GM23338 (cell line): Measurements from ENCODE around the gene ADGRF4.

Source experiments
- CREB1 ChIP-seq: fragments of 250-450 bp; sonication (Bioruptor Pico); IDR thresholded peaks from 2 replicates; pipeline ENCODE4 v1.5.0; 2020; ENCODE audit warnings: low read depth, mild to moderate bottlenecking, moderate library complexity
- CTCF ChIP-seq, 2 experiments: fragments of 200-600 bp in 1 of 2; sonication (generic) in 1 of 2; conservative IDR thresholded peaks; 2 replicates each; pipeline versions ENCODE4 v1.5.1 to v1.6.1; 2016 to 2017; ENCODE audit warnings: antibody characterized with exemption in 2 of 2, low read depth in 2 of 2, mild to moderate bottlenecking in 2 of 2, moderate library complexity in 1 of 2
- ETS1 ChIP-seq: IDR thresholded peaks from 2 replicates; pipeline ENCODE4 v1.6.1; 2016; ENCODE audit warnings: antibody characterized with exemption
- EZH2 ChIP-seq: fragments of 200-600 bp; sonication (generic); IDR thresholded peaks from one replicate; pipeline ENCODE4 v1.8.0; 2017; ENCODE audit warnings: antibody characterized with exemption, mild to moderate bottlenecking, low read depth; ENCODE audit not compliant: unreplicated experiment
- EZH2phosphoT487 ChIP-seq: fragments of 200-600 bp; sonication (generic); IDR thresholded peaks from one replicate; pipeline ENCODE4 v1.8.1; 2018; ENCODE audit warnings: antibody characterized with exemption; ENCODE audit not compliant: unreplicated experiment
- JUNB ChIP-seq: IDR thresholded peaks from one replicate; pipeline ENCODE4 v1.6.1; 2016; ENCODE audit warnings: antibody characterized with exemption; ENCODE audit not compliant: unreplicated experiment
- NANOG ChIP-seq: IDR thresholded peaks from 2 replicates; pipeline ENCODE4 v1.6.1; 2016; ENCODE audit warnings: antibody characterized with exemption, borderline replicate concordance
- POLR2AphosphoS5 ChIP-seq: IDR thresholded peaks from 2 replicates; pipeline ENCODE4 v1.6.1; 2016; ENCODE audit warnings: antibody characterized with exemption, low read depth
- REST ChIP-seq: IDR thresholded peaks from one replicate; pipeline ENCODE4 v1.6.1; 2018; ENCODE audit warnings: antibody characterized with exemption; ENCODE audit not compliant: unreplicated experiment
- STAT1 ChIP-seq: IDR thresholded peaks from one replicate; pipeline ENCODE4 v1.6.1; 2016; ENCODE audit warnings: antibody characterized with exemption; ENCODE audit not compliant: unreplicated experiment
- ZNF114 ChIP-seq: fragments of 250-450 bp; sonication (Bioruptor Pico); IDR thresholded peaks from 2 replicates; pipeline ENCODE4 v1.5.0; 2020; ENCODE audit warnings: mild to moderate bottlenecking, moderate library complexity
- ZNF331 ChIP-seq: fragments of 250-450 bp; sonication (Bioruptor Pico); IDR thresholded peaks from 2 replicates; pipeline ENCODE4 v1.5.0; 2020; ENCODE audit warnings: low read depth, mild to moderate bottlenecking, moderate library complexity
- ZNF462 ChIP-seq: fragments of 250-450 bp; sonication (Bioruptor Pico); IDR thresholded peaks from 2 replicates; pipeline ENCODE4 v1.5.0; 2020; ENCODE audit warnings: mild to moderate bottlenecking, moderate library complexity

- no peak for TF ChIP-seq CTCF (conservative IDR thresholded peaks at IDR 0.05; ENCODE audit: low read depth in 2 of 2)
- no peak for TF ChIP-seq EZH2phosphoT487
- no peak for TF ChIP-seq POLR2AphosphoS5
- no peak for TF ChIP-seq EZH2
- no peak for TF ChIP-seq NANOG
- TF ChIP-seq ETS1, result no peak
- TF ChIP-seq JUNB, result no peak
- TF ChIP-seq REST, result no peak
- no peak for TF ChIP-seq CREB1
- no peak for TF ChIP-seq ZNF331
- TF ChIP-seq ZNF462, result no peak
- no peak for TF ChIP-seq ZNF114 (CRISPR knock-in tag)
- no peak for TF ChIP-seq STAT1
These were observed 23.8 kb downstream of the ADGRF4 start for GRCh38 chr6:47722194-47722593.
